Activated B cell treated with CpG ODN at 0.5 μM for 24 hours (primary cell): ENCODE data around the gene AUTS2. TPM values are rescaled to one million over a fixed set of nuclear protein-coding genes. Genes with fewer than 3 reads are reported as not detected.

Experiments used
- ATAC-seq: fragments of 200-7000 bp; cut with Tn5 transposase; one replicate; pipeline ENCODE4 v1.10.0; 2021; ENCODE audit warnings: low read depth, mild to moderate bottlenecking, moderate library complexity
- CTCF ChIA-PET: fragments of 350-600 bp; sonication (Branson Sonifier 250); formaldehyde crosslinking; loops from one replicate; lab custom pipeline; 2021; ENCODE audit warnings: antibody characterized with exemption; lab: Charles Lee
- POLR2A ChIA-PET: fragments of 350-600 bp; sonication (Branson Sonifier 250); formaldehyde crosslinking; loops from one replicate; lab custom pipeline; 2021; ENCODE audit warnings: antibody characterized with exemption; lab: Charles Lee
- DNase-seq: peaks from one replicate; pipeline ENCODE4 v3.0.0; 2022
- H3K27ac Mint-ChIP-seq: one replicate; pipeline ENCODE4 v1.8.0; 2020; ENCODE audit warnings: mixed read lengths
- H3K27me3 Mint-ChIP-seq: one replicate; pipeline ENCODE4 v1.8.0; 2021; ENCODE audit warnings: mixed read lengths
- H3K36me3 Mint-ChIP-seq: one replicate; pipeline ENCODE4 v1.8.0; 2021; ENCODE audit warnings: low read depth, mixed read lengths
- H3K4me1 Mint-ChIP-seq: one replicate; pipeline ENCODE4 v1.8.0; 2021; ENCODE audit warnings: mixed read lengths
- H3K4me3 Mint-ChIP-seq: one replicate; pipeline ENCODE4 v1.8.0; 2020; ENCODE audit warnings: mild to moderate bottlenecking, mixed read lengths
- H3K9me3 Mint-ChIP-seq: one replicate; pipeline ENCODE4 v1.8.0; 2020; ENCODE audit warnings: mixed read lengths
- CTCF ChIP-seq: fragments of 200-600 bp; IDR thresholded peaks from one replicate; pipeline ENCODE4 v1.8.0; 2022; ENCODE audit warnings: antibody characterized with exemption, mild to moderate bottlenecking
- intact Hi-C: fragments of 100-400 bp; cut with micrococcal nuclease; formaldehyde crosslinking; loops from one replicate; pipeline ENCODE4 v1.15.1; 2024
- total RNA-seq: library from RNA; stranded (reverse); gene quantifications from 2 replicates; pipeline ENCODE4 v1.2.3, GENCODE V29; 2022

The AUTS2 gene
- total RNA-seq, 1 donor from 2014 or later: 15.9 TPM

- no peak for TF ChIP-seq CTCF
- ChIA-PET CTCF (no interaction called here), POLR2A (no interaction called here)
- H3K4me1 Mint-ChIP-seq: no peaks in the 10 kb centered on the region
- intact Hi-C loops: loop anchor here (10.0 kb wide), 1 partner anchor 529 kb away; no protein-coding TSS in a partner anchor
- H3K27ac Mint-ChIP-seq: no peak overlapping the region
- H3K4me3 Mint-ChIP-seq: no peak overlapping the region
- H3K27me3 Mint-ChIP-seq: no peaks in the 10 kb centered on the region
- peaks cover 12% of the 10 kb centered on the region for H3K36me3 Mint-ChIP-seq
- ATAC-seq (no peak), DNase-seq (no peak)
- peaks cover 22% of the 10 kb centered on the region for H3K9me3 Mint-ChIP-seq
Observed at GRCh38 chr7:70165477-70166170, 567.3 kb downstream of the AUTS2 start.

DNA sequence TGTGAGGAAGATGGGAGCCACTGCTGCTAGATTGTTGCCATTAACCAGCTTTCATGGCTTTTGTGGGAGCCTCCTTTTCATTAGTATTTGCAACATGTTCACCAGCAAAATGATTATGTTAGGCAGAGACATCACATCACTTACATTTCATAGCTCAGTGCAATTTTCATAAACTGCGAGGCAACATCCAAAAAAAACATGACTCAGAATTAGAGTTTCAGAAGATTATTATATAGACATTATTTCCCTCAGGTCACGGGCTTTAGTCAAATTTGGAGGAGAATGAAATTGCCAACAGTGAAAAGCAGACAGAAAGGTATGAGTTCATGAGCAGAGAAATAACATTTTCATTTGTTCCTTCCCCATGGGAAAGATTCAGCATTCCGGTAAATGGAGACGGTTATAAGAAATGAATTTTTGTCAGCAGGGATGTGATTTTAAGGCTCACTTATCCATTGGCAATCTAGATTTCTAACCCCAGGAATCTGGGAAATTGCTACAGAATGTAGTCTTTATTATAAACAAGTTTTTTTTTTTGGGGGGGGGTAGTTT lies 573.2 kb downstream of the AUTS2 start:
- H3K4me1 Mint-ChIP-seq: no peaks in the 10 kb centered on the region
- no peak for TF ChIP-seq CTCF
- no peak overlapping the region for H3K4me3 Mint-ChIP-seq
- H3K27ac Mint-ChIP-seq: no peak overlapping the region
- no peaks in the 10 kb centered on the region for H3K27me3 Mint-ChIP-seq
- no peak for DNase-seq
- intact Hi-C loops: no loop called here
- H3K9me3 Mint-ChIP-seq: peaks cover 10% of the 10 kb centered on the region
- ChIA-PET CTCF (interaction anchor here (1.5 kb wide), 1 partner anchor 10 kb away, joined by 3 read pairs; no protein-coding TSS in a partner anchor), POLR2A (no interaction called here)
- H3K36me3 Mint-ChIP-seq: peaks cover 6% of the 10 kb centered on the region
- no peak for ATAC-seq

GRCh38 chr7:70177166-70177565 lies 578.9 kb downstream of the AUTS2 start:
- no peak overlapping the region for H3K27ac Mint-ChIP-seq
- TF ChIP-seq CTCF: no peak
- ATAC-seq: no peak

GRCh38 chr7:70178211-70178610 lies 579.9 kb downstream of the AUTS2 start:
- Mint-ChIP-seq H3K9me3 (no peaks in the 10 kb centered on the region), H3K27ac (no peak overlapping the region), H3K4me1 (peaks cover 20% of the 10 kb centered on the region), H3K27me3 (no peaks in the 10 kb centered on the region), H3K4me3 (no peak overlapping the region), H3K36me3 (peaks cover 7% of the 10 kb centered on the region)
- intact Hi-C loops: no loop called here
- no peak for DNase-seq
- ATAC-seq: no peak
- CTCF ChIA-PET: no interaction called here
- no peak for TF ChIP-seq CTCF
- POLR2A ChIA-PET: interaction anchor here (0.7 kb wide), 1 partner anchor 17 kb away, joined by 4 read pairs; no protein-coding TSS in a partner anchor

More at GRCh38 chr7:70177166-70177565, 578.9 kb downstream of the AUTS2 start:
- intact Hi-C loops: no loop called here
- Mint-ChIP-seq H3K27me3 (no peaks in the 10 kb centered on the region), H3K36me3 (peaks cover 7% of the 10 kb centered on the region), H3K9me3 (no peaks in the 10 kb centered on the region), H3K4me1 (peaks cover 20% of the 10 kb centered on the region), H3K4me3 (no peak overlapping the region)
- no peak for DNase-seq
- CTCF ChIA-PET: no interaction called here
- POLR2A ChIA-PET: no interaction called here

- TF ChIP-seq CTCF: no peak
- ATAC-seq (no peak), DNase-seq (no peak)
- Mint-ChIP-seq H3K36me3 (peaks cover 7% of the 10 kb centered on the region), H3K27me3 (no peaks in the 10 kb centered on the region), H3K4me3 (no peak overlapping the region), H3K4me1 (peaks cover 20% of the 10 kb centered on the region), H3K9me3 (no peaks in the 10 kb centered on the region), H3K27ac (no peak overlapping the region)
- POLR2A ChIA-PET: no interaction called here
- CTCF ChIA-PET: no interaction called here
- intact Hi-C loops: no loop called here
Observed at GRCh38 chr7:70178787-70179186, 580.5 kb downstream of the AUTS2 start.
